CD4-positive, alpha-beta T cell treated with Interleukin-12 subunit alpha and Interleukin-12 subunit beta, for 1 hour (primary cell): ENCODE results near the gene PPP2R3A.
"Not testable (repeated sequence)": the region's sequence is repeated elsewhere in the genome, so short reads cannot be mapped to it uniquely, and the experiment has no call there.

ENCODE experiments used
- DNase-seq: peaks from one replicate; pipeline ENCODE4 v3.0.0-alpha.2; 2020

PPP2R3A gene, protein sequence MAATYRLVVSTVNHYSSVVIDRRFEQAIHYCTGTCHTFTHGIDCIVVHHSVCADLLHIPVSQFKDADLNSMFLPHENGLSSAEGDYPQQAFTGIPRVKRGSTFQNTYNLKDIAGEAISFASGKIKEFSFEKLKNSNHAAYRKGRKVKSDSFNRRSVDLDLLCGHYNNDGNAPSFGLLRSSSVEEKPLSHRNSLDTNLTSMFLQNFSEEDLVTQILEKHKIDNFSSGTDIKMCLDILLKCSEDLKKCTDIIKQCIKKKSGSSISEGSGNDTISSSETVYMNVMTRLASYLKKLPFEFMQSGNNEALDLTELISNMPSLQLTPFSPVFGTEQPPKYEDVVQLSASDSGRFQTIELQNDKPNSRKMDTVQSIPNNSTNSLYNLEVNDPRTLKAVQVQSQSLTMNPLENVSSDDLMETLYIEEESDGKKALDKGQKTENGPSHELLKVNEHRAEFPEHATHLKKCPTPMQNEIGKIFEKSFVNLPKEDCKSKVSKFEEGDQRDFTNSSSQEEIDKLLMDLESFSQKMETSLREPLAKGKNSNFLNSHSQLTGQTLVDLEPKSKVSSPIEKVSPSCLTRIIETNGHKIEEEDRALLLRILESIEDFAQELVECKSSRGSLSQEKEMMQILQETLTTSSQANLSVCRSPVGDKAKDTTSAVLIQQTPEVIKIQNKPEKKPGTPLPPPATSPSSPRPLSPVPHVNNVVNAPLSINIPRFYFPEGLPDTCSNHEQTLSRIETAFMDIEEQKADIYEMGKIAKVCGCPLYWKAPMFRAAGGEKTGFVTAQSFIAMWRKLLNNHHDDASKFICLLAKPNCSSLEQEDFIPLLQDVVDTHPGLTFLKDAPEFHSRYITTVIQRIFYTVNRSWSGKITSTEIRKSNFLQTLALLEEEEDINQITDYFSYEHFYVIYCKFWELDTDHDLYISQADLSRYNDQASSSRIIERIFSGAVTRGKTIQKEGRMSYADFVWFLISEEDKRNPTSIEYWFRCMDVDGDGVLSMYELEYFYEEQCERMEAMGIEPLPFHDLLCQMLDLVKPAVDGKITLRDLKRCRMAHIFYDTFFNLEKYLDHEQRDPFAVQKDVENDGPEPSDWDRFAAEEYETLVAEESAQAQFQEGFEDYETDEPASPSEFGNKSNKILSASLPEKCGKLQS (N-terminal part only)

DNA sequence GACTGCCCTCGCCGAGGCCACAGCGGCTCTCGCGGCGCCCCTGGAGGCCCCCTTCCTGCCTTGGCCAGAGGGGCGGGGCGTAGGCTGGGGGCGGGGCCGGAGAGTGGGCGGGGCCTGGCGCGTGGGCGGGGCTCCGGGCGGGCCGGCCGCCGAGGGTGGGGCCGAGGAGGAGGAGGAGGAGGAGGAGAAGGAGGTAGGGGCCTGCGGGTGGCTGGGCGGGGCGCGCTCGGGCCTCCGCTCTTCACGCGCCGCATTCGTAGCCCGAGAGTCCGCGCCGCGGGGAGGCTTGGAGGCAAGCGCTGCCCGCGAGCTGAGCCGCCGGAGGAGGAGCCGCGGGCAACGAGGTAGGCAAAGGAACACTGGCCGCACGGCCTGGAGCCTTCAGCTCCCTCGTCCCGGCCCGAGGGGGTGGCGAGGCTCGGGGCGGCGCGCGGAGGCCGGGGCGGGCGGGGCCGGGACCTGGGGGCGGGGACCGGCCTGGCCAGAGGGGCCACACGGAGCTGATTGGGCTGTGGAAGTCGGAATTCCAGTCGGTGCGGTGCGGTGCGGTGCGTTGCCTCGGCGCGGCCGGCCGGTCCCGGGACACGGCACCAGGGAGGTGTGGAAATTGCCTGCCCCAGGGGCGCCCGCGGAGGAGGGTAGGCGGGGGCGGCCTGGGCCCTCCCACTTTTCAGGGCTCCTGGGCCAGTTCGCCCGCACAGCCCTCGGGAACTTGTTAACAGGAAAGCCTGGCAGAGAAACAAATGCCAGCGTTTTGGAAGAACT lies at the start of gene PPP2R3A:
TSS of gene PPP2R3A (plus strand) at position 223 of the 765 bp plus-strand sequence. CDS start 35,771 bp downstream, outside the sequence.
- peak; percentile 76 for DNase-seq

- no peak for DNase-seq
Measured at GRCh38 chr3:135916310-135916709, 49.2 kb upstream of the PPP2R3A start.

DNA sequence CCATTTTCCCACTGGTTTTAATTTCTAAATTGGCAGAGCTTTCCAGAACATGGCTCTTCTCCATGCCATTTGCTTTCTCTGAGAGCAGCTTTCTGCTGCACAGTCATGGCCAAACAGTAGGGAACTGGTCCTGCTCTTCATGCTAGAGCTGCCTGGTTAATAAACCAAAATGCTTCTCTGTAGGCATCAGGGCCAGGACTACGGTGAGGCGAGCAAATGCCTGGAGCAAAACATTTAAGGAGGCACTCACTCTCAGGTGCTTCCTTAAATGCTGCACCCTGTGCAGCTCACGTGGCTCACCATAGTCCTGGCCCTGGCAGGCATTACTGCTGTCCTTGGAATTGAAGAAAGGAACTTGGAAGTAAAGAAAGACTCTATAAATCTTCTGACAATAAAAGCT lies 48.5 kb upstream of the PPP2R3A start:
- DNase-seq: no peak

DNA sequence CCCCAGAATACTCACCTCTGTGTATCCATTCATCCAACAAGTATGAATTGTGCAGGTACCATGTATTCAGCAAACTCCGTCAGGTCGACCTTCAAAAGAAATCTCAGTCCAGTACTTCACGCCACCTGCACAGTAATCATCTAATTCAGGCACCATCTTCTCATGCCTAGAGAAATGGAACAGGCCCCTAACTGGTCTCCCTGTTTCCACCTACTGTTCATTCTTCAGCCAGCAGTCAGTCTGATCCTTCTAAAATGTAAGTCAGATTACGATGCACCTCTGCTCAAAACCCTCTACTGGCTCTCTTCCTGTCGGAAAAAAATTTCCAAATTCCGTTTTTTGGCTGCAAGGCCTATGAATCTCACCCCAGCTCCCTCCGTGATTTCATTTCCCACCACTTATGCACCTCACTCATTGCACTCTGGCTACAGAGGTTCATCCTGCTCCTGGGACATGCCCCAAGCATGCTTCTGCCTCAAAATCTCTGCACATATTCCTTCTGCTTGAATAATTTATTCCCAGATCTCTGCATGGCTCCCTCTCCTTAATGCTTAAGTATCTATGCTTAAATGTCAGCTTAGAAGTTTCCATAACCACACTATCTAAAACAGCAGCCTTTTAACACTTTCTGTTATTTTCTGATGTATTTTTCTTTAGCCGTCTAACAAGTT lies 47.5 kb upstream of the PPP2R3A start:
- DNase-seq: no peak

DNA sequence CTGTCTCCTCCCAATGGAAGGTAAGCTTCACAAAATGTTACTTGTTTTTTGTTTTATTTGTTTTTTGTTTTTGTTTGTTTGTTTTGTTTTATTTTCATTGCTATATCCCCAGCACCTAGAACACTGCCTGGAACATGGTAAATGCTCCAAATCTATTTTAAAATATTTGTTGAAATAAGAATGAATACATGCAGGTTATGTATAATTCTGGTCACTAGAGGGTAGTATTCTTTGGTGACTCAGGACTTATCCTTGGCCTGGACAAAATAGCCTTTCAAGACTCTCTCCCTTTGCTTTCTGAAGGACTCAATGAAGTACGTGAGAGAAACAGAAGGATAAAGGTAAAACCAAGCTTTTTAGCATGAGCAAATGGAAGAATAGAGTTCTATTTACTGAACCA lies 46.9 kb upstream of the PPP2R3A start:
- no peak for DNase-seq

DNA sequence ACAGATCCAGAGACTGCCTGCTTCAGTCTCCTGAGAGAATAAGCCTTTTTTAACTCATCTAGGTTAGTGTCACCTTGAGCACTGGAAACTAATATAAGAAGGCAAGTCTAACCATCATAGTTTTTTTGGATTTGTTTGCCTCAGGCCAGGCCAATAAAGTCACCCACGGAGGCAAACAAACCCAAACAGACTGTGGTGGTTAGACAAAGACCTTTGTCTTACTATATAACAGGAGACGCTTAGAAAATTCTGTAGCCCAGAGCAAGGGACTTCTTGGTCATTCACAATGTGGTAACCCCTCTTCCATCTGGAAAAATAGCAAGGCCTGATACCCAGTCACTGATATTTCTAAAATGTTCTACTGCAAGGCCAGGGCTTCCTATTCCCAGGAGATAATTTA lies 45.3 kb upstream of the PPP2R3A start:
- no peak for DNase-seq

DNA sequence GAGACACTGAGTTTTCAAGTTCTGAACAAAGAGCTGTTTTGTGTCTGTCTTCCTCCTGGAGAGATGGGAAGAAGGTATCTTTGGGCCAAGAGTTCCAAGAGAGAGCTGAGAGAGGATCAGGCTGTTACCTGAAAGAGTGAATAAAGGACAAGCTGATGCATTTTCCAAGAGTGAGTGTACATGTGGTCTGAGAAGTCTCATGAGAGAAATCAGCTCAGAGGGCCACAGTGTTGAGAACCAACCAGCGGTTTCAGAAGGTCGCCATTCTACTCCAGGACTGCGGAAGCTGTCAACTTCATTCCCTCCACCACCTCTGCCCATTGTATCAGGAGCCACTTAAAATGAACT lies 42.7 kb upstream of the PPP2R3A start:
- DNase-seq: no peak

DNA sequence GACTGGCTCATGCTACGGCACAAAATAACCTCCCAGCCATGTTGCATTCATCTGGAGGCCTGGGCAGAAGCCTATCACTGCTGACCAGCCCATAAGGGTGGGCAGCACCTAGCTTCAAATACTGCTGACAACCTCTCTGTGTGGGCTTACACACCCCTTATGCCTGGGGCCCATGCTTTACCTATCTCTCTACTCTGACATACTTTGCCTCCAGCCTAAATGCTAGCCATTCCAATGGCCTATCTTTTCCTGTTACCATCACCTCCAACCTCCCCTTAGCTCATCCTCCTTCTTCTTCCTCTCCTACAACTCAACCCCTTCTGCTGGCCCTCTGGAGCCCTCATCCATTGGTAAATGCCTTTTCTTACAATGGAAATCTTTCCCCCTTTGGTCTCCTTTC lies 41.0 kb upstream of the PPP2R3A start:
- DNase-seq: no peak

DNA sequence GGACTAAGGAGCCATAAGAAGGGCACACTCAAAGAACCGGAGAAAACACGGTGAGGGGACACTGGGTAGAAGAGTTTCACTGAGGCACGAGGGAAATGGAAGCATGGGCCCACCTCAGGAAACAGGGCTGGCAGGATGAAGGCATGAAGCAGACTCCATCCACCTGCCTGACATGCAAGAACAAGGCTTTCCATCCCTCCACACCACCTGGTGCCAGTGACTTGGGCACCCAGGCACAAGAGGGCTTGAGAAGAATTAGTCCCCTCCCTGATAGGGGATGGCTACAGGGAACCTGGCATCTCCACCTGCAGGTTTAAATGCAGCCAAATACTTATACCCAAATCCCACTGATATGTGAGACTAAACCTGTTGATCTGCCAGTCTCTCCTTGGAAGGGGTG lies 38.9 kb upstream of the PPP2R3A start:
- no peak for DNase-seq

DNA sequence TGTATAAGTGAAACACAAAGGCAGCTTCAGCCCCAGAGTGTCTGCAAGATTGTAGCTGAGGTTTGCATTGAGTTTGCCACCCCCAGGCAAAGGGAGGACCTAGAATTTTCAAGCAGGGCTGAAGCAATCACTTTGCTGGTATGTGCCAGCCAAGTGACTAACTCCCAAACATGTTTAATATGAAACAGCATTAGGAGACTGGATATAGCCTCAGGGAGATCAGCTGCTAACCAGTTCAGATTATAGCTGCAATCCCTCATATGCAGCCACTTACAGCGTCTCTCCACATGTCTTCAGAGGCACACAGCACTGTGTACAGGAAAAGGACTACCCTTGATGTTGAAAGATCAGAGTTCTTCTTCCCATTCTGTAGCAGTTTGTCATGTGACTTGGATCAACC lies 38.4 kb upstream of the PPP2R3A start:
- DNase-seq: no peak

GRCh38 chr3:135929670-135930069 lies 35.9 kb upstream of the PPP2R3A start:
- no peak for DNase-seq

- no peak for DNase-seq
Measured at GRCh38 chr3:135930255-135930654, 35.3 kb upstream of the PPP2R3A start.

DNA sequence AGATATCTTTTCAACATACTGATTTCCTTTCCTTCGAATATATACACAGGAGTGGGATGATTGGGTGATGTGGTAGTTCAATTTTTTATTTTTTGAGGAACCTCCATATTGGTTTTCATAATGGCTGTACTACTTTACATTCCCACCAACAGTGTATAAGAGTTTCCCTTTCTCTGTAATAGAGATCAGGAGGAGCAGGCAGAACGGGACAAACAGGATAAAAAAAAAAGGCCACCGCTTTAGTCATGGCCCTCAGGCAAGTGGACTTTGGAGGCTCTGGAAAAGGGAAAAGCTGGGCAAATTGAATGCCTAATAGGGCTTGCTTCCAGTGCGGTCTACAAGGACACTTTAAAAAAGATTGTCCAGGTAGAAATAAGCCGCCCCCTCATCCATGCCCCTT lies 30.4 kb upstream of the PPP2R3A start:
- DNase-seq: not testable (repeated sequence)

GRCh38 chr3:135937766-135938165 lies 27.8 kb upstream of the PPP2R3A start:
- DNase-seq: not testable (repeated sequence)

DNA sequence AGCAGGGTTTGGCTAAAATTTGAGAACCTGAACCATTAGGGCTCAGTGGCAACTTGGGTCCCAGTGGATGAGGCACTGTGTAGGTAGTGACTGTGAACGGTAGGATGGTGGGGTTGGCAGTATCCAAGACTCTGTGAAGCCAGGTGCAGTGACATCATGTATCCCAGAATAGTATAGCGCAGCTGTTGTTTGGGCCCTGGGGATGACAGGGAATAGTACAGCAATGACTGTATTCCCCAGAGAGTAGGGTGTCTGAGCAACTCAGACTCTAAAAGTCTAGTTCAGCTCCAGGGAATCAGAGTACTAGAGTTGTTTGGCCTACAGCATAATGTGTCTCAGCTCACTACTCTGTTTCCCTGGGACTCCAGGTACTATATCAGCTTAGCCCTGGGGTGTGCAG lies 20.7 kb upstream of the PPP2R3A start:
- DNase-seq: no peak

DNA sequence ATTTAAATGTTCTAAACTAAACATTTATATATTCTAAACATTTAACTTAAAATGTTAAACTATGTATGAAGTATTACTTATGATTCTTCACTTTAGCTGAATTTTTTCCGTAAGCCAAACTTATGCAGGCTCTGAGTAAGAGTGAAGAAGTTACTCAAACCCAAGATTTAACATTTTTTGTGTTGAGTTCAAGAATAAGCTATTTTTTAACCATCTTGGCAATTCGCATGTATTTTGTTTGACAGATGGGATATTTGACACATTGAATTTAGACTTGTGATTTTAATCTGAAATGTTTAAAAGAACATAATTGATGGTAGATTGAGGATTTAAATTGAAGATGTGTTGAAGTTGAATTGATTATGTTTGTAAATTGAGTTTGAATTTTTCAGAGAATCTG lies 14.6 kb upstream of the PPP2R3A start:
- no peak for DNase-seq

GRCh38 chr3:135964160-135964955 lies 1.2 kb upstream of the PPP2R3A start:
- no peak for DNase-seq

GRCh38 chr3:135965129-135965505 lies 411 bp upstream of the PPP2R3A start:
- DNase-seq: no peak

- DNase-seq: no peak
Measured at GRCh38 chr3:135966271-135966961, 888 bp downstream of the PPP2R3A start.

DNA sequence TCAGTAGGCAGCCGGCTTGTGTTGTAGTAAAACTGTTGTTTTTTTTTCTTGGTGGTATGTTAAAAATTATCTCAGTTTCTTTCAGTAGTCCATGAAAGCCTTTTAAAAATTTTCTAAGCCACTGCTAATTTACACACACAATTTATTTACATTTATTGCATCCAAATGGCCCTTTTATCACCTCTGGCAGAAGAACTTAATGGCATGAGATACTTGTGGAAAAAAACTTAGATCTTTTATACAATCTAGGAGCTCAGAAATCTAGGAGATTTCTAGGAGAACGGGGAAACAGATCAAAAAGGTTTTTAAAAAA lies 1.4 kb downstream of the PPP2R3A start:
- DNase-seq: no peak

GRCh38 chr3:135967867-135968266 lies 2.3 kb downstream of the PPP2R3A start:
- DNase-seq: no peak
